C4-2B (cell line): ENCODE measurements around the gene BICDL1.

Source experiments
- ZFX ChIP-seq: fragments of 450-650 bp; IDR thresholded peaks from 2 replicates; pipeline ENCODE4 v1.6.1; 2017
- TF ChIP-seq, protein P1 (sequence below): fragments of 450-650 bp; conservative IDR thresholded peaks from 2 replicates; pipeline ENCODE4 v1.5.1; 2017; ENCODE audit warnings: mild to moderate bottlenecking

DNA sequence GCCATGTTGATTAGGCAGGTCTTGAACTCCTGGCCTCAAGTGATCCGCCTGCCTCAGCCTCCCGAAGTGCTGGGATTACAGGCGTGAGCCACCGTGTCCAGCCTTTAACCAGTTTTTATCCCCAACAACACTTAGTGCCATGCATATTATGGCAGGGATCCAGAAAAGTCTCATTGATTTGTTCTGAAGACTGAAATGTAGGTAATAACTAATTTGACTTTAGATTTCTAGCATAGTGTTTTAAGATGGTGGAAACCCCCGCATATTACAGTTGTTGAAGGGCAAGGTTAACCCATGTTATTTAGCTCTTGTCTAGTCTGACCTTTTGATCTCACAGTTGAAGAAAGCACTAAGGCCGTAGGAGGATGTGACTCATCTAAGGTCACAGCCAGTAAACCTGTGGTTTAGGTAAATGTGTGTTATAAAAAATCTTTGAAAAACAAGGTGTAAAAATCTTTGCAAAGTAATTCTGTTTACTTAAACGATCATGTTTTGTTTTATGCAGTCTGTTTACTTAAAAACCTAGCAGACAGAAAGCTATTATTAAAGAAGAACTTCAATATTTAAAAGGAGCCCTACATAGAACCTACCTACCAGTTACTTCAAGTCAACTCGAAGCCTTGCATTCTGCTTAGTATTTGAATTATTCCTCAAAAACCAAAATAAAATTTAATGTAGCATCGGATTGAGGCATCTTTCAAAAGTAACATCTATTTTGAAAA is 24.8 kb downstream of the BICDL1 start:
- TF ChIP-seq, protein P1, sequence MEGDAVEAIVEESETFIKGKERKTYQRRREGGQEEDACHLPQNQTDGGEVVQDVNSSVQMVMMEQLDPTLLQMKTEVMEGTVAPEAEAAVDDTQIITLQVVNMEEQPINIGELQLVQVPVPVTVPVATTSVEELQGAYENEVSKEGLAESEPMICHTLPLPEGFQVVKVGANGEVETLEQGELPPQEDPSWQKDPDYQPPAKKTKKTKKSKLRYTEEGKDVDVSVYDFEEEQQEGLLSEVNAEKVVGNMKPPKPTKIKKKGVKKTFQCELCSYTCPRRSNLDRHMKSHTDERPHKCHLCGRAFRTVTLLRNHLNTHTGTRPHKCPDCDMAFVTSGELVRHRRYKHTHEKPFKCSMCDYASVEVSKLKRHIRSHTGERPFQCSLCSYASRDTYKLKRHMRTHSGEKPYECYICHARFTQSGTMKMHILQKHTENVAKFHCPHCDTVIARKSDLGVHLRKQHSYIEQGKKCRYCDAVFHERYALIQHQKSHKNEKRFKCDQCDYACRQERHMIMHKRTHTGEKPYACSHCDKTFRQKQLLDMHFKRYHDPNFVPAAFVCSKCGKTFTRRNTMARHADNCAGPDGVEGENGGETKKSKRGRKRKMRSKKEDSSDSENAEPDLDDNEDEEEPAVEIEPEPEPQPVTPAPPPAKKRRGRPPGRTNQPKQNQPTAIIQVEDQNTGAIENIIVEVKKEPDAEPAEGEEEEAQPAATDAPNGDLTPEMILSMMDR: no peak
- TF ChIP-seq ZFX: no peak
